Measurements from ENCODE around the gene ARHGAP20. TPM values are rescaled to one million over a fixed set of nuclear protein-coding genes. Genes with fewer than 3 reads are reported as not detected.

ARHGAP20 gene
- total and polyA plus RNA-seq, 12 donors: 0.14 to 1.3 (median 0.32) TPM

DNA sequence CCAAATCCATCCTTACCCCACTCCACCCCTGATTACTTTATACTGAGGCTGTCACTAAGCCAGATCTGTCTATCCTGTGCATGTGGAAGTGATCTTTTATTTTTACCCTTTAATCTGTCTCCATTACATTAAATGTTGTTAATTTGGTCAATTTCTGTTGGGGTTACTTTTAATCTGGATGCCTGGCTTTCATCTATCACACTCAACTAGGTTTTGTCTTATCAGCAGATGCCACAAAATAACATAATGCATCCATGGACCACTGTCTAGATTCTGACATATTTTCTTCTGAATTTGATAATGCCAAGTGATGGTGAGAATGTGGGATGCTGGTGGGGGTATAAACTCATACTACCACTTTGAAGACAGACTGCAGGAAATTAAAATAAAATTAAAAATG is 174.1 kb downstream of the ARHGAP20 start:
- DNase-seq (no peak), ATAC-seq (no peak)
- Histone ChIP-seq H3K9me3 (no peaks in the 10 kb centered on the region), H3K4me3 (no peak overlapping the region), H3K27me3 (peaks cover 0 to 8% (median 0%) of the 10 kb centered on the region in 7 donors), H3K27ac (no peak overlapping the region), H3K4me1 (no peaks in the 10 kb centered on the region), H3K36me3 (no peaks in the 10 kb centered on the region)
- TF ChIP-seq, protein P1, sequence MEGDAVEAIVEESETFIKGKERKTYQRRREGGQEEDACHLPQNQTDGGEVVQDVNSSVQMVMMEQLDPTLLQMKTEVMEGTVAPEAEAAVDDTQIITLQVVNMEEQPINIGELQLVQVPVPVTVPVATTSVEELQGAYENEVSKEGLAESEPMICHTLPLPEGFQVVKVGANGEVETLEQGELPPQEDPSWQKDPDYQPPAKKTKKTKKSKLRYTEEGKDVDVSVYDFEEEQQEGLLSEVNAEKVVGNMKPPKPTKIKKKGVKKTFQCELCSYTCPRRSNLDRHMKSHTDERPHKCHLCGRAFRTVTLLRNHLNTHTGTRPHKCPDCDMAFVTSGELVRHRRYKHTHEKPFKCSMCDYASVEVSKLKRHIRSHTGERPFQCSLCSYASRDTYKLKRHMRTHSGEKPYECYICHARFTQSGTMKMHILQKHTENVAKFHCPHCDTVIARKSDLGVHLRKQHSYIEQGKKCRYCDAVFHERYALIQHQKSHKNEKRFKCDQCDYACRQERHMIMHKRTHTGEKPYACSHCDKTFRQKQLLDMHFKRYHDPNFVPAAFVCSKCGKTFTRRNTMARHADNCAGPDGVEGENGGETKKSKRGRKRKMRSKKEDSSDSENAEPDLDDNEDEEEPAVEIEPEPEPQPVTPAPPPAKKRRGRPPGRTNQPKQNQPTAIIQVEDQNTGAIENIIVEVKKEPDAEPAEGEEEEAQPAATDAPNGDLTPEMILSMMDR (IDR thresholded peaks at IDR 0.05): no peak
- intact Hi-C loops (cut with DNase I): no loop called here

DNA sequence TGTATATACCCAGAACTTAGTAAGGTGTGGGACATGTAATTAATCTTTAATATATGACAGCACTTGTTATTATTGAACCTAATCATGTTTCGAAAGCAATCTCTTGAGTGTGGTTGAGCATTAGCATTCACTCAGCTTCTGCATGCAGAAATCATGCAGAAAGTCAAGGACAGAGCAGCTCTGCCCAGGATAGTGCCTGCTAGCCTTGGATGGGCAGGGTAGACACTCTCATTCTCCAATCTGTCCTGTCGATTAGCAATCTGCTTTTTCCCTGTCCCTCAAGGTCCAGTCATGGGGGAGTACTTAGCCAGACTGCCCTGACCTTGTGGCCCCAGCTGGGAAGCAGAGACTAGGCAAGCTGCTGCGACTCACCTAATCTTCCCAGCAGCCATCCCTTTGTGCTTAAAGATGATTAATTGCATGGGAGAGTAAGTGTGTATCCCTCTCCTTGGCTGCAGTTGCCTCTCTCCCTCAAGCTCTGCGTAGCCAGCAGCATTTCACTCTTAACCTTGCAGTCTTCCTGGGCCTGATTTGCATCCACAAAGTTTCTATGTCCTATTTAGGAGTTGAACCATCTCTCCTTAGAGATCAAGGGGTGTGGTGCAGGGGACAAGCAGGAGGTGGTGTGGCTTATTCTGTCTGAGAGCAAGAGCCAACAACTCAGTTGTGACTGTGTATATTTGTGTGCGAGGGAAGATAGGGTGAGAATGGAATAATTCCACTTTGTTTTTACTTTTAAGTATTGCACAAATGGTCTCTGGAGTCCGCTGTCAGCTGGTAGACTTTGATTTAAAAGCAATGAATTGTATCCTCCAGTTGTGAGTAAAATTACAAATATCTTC is 181.1 kb downstream of the ARHGAP20 start:
- no peak overlapping the region for H3K27ac ChIP-seq
- TF ChIP-seq, protein P1 (IDR thresholded peaks at IDR 0.05): no peak
- H3K4me3 ChIP-seq: no peak overlapping the region
- ATAC-seq: no peak
- intact Hi-C loops (cut with DNase I): no loop called here
- no peaks in the 10 kb centered on the region for H3K36me3 ChIP-seq
- H3K9me3 ChIP-seq: peaks cover 0 to 25% (median 4%) of the 10 kb centered on the region in 11 donors
- H3K27me3 ChIP-seq: no peaks in the 10 kb centered on the region
- no peak for DNase-seq
- 64 to 66% methylated on average over 6 of the region's 6 CpGs for WGBS, 2 donors
- peaks cover 0 to 1% (median 0%) of the 10 kb centered on the region in 9 donors for H3K4me1 ChIP-seq

DNA sequence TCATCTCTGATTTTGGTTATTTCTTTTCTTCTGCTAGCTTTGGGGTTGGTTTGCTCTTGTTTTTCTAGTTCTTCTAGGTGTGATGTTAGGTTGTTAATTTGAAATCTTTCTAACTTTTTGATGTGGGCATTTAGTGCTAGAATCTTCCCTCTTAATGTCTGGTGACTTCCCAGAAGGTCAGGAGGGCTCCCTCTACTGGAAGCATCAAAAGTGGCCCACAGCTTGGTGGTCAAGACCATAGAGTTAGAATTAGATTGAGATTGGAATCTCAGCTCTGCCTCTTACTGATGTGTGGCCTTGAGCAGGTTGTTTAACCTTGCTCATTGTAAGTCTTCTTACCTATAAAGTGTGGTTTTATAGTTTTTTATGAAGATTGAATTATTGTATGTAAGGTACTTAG is 183.2 kb downstream of the ARHGAP20 start:
- ATAC-seq (no peak), DNase-seq (no peak)
- no peak overlapping the region for H3K4me3 ChIP-seq
- no peak overlapping the region for H3K27ac ChIP-seq
- intact Hi-C loops (cut with DNase I): no loop called here
- peaks cover 0 to 11% (median 0%) of the 10 kb centered on the region in 9 donors for H3K4me1 ChIP-seq
- H3K27me3 ChIP-seq: no peaks in the 10 kb centered on the region
- TF ChIP-seq, protein P1 (IDR thresholded peaks at IDR 0.05): peak in 3 of 9 donors; percentile 10 to 51 (median 22)
- peaks cover 0 to 25% (median 4%) of the 10 kb centered on the region in 11 donors for H3K9me3 ChIP-seq
- no peaks in the 10 kb centered on the region for H3K36me3 ChIP-seq

DNA sequence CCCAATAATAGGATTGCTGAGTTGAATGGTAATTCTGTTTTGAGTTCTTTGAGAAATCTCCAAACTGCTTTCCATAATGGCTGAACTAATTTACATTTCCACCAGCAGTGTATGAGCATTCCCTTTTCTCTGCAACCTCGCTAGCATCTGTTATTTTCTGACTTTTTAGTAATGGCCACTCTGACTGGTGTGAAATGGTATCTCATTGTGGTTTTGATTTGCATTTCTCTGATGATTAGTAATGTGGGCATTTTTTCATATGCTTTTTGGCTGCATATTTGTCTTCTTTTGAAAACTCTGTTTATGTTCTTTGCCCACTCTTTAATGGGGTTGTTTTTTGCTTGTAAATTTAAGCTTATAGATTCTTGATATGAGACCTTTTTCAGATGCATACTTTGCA is 185.1 kb downstream of the ARHGAP20 start:
- intact Hi-C loops (cut with DNase I): no loop called here
- H3K36me3 ChIP-seq: no peaks in the 10 kb centered on the region
- peaks cover 0 to 32% (median 4%) of the 10 kb centered on the region in 11 donors for H3K9me3 ChIP-seq
- H3K27ac ChIP-seq: no peak overlapping the region
- no peak for DNase-seq
- peaks cover 0 to 11% (median 0%) of the 10 kb centered on the region in 9 donors for H3K4me1 ChIP-seq
- ATAC-seq: no peak
- WGBS, 2 donors: 82 to 86% methylated on average over 1 of the region's 1 CpG
- TF ChIP-seq, protein P1 (IDR thresholded peaks at IDR 0.05): no peak
- H3K4me3 ChIP-seq: no peak overlapping the region
- H3K27me3 ChIP-seq: peaks cover 0 to 4% (median 0%) of the 10 kb centered on the region in 7 donors
